ENCODE results near the gene ADCY2.

ADCY2 gene

DNA sequence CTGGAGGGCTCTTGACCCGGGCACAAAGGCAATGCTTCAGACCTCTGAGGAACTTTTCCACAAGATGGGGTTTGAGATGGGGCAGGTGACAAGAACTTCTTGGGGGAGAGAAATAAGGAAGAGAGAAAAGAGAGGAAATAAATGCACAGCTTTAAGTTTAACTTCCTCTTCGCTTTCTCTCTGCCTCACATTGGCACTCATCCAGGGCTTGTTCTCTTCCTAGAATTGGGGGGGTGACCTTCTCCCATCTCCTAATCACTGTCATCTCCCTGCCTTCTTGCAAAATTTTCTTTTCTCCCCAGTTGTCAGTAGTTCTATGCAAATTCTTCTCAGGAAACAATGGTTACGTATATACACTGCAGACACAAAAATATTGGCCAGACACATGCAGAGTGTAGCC is 19.1 kb upstream of the ADCY2 start:
- no peak overlapping the region for H3K27ac ChIP-seq (ENCODE audit: low read length)
- no peaks in the 10 kb centered on the region for H3K9me3 ChIP-seq (ENCODE audit: control insufficient read depth in 2 of 2, low read length in 2 of 2)
- no peak overlapping the region for H3K4me3 ChIP-seq (ENCODE audit: low read length in 2 of 2)
- H3K27me3 ChIP-seq (ENCODE audit: control insufficient read depth in 1 of 2, insufficient read depth in 2 of 2, low read length in 2 of 2) = no peaks in the 10 kb centered on the region
- no peak overlapping the region for H3K9ac ChIP-seq (ENCODE audit: low read length in 2 of 2)
- H3K4me1 ChIP-seq (ENCODE audit: control insufficient read depth, insufficient read depth, low read length) = no peaks in the 10 kb centered on the region
- no peaks in the 10 kb centered on the region for H3K36me3 ChIP-seq (ENCODE audit: control insufficient read depth in 2 of 2, insufficient read depth in 2 of 2, low read length in 2 of 2)

DNA sequence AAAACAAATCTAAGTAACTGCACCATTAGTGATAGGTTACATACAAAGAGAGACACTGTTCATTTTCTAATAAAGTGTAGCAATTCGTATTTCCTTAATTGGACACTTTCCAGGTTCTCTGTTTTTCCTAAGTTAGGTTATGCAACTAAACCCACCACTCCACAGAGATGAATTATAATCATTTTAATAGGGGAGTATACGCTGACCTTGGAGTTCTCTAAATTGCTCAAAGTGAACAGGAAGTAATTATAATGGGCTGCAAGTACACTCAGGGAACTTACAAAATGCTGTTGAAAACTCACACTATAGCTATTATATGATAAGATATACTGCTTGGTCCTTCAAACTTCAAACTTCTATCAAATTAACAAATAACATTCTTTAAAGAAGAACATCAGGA is 18.2 kb upstream of the ADCY2 start:
- Histone ChIP-seq H3K27me3 (ENCODE audit: control insufficient read depth in 1 of 2, insufficient read depth in 2 of 2, low read length in 2 of 2) (no peaks in the 10 kb centered on the region), H3K9me3 (ENCODE audit: control insufficient read depth in 2 of 2, low read length in 2 of 2) (no peaks in the 10 kb centered on the region), H3K9ac (ENCODE audit: low read length in 2 of 2) (no peak overlapping the region)

DNA sequence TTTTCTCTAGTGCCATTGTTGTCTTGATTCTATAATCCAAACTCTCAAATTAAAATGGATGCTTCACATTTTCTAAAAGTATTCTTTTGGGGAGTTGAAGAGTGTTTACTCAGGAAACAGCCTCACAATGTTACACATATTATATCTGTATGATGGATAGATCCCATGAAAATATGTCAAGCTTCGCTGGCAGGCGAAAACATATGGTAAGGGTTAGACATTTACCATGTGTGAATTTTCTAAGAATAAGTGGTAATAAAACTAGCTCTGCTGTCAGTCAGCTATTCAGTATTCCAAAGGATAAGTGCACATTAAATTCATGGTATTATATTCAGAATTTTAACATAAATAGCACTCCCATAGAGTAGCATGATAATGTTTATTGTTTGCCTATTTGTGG is 13.3 kb upstream of the ADCY2 start:
- H3K9me3 ChIP-seq (ENCODE audit: control insufficient read depth in 2 of 2, low read length in 2 of 2) = no peaks in the 10 kb centered on the region
- H3K27ac ChIP-seq (ENCODE audit: low read length) = no peak overlapping the region
- peaks cover 0 to 2% of the 10 kb centered on the region in 2 donors for H3K27me3 ChIP-seq (ENCODE audit: control insufficient read depth in 1 of 2, insufficient read depth in 2 of 2, low read length in 2 of 2)
- H3K36me3 ChIP-seq (ENCODE audit: control insufficient read depth in 2 of 2, insufficient read depth in 2 of 2, low read length in 2 of 2) = no peaks in the 10 kb centered on the region
- no peak overlapping the region for H3K9ac ChIP-seq (ENCODE audit: low read length in 2 of 2)
- no peaks in the 10 kb centered on the region for H3K4me1 ChIP-seq (ENCODE audit: control insufficient read depth, insufficient read depth, low read length)
- H3K4me3 ChIP-seq (ENCODE audit: low read length in 2 of 2) = no peak overlapping the region

More for the DNA sequence above, 18.2 kb upstream of the ADCY2 start:
- H3K27ac ChIP-seq (ENCODE audit: low read length) = no peak overlapping the region
- H3K4me1 ChIP-seq (ENCODE audit: control insufficient read depth, insufficient read depth, low read length) = no peaks in the 10 kb centered on the region
- H3K4me3 ChIP-seq (ENCODE audit: low read length in 2 of 2) = no peak overlapping the region
- no peaks in the 10 kb centered on the region for H3K36me3 ChIP-seq (ENCODE audit: control insufficient read depth in 2 of 2, insufficient read depth in 2 of 2, low read length in 2 of 2)

DNA sequence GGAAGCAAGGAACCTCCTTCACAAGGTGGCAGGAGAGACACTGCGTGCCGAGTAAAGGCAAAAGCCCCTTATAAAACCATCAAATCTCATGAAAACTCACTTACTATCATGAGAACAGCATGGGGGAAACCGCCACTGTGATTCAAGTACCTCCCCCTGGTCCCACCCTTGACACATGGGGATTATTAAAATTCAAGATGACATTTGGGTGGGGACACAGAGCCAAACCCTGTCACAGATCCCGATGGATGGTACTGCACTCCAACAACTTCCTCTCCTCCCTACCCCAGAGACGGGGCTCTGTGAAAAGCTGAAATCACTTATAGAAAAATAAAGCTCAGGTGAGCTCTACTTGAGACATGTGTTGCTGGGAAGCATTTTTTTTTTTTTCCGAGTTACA is 10.3 kb upstream of the ADCY2 start:
- no peak overlapping the region for H3K4me3 ChIP-seq (ENCODE audit: low read length in 2 of 2)
- H3K4me1 ChIP-seq (ENCODE audit: control insufficient read depth, insufficient read depth, low read length) = peaks cover 5% of the 10 kb centered on the region
- H3K27ac ChIP-seq (ENCODE audit: low read length) = no peak overlapping the region
- H3K27me3 ChIP-seq (ENCODE audit: control insufficient read depth in 1 of 2, insufficient read depth in 2 of 2, low read length in 2 of 2) = peaks cover 0 to 2% of the 10 kb centered on the region in 2 donors
- no peaks in the 10 kb centered on the region for H3K9me3 ChIP-seq (ENCODE audit: control insufficient read depth in 2 of 2, low read length in 2 of 2)
- no peak overlapping the region for H3K9ac ChIP-seq (ENCODE audit: low read length in 2 of 2)
- no peaks in the 10 kb centered on the region for H3K36me3 ChIP-seq (ENCODE audit: control insufficient read depth in 2 of 2, insufficient read depth in 2 of 2, low read length in 2 of 2)

DNA sequence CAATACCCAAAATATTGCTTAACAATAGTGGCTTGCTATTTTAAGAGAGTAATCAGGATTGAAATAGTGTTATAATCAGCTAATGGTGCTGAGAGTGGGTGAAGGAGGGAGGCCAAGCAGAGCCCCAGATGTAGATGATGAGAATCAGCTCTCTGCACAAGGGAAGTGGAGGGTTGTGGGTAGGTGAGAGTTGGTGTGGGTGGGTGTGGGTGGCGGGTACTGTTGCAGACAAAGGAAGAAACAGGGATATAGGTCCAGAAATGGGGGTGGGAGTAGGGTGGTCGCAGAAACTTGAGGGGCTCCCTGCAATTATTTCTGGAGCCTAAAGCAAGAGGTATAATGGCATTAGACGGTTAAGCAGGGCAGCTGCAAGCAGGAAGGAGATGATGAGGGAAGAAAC is 7.4 kb upstream of the ADCY2 start:
- Histone ChIP-seq H3K9me3 (ENCODE audit: control insufficient read depth in 2 of 2, low read length in 2 of 2) (no peaks in the 10 kb centered on the region), H3K4me1 (ENCODE audit: control insufficient read depth, insufficient read depth, low read length) (peaks cover 13% of the 10 kb centered on the region), H3K27ac (ENCODE audit: low read length) (no peak overlapping the region), H3K36me3 (ENCODE audit: control insufficient read depth in 2 of 2, insufficient read depth in 2 of 2, low read length in 2 of 2) (no peaks in the 10 kb centered on the region), H3K27me3 (ENCODE audit: control insufficient read depth in 1 of 2, insufficient read depth in 2 of 2, low read length in 2 of 2) (peaks cover 0 to 2% of the 10 kb centered on the region in 2 donors), H3K9ac (ENCODE audit: low read length in 2 of 2) (no peak overlapping the region), H3K4me3 (ENCODE audit: low read length in 2 of 2) (no peak overlapping the region)

DNA sequence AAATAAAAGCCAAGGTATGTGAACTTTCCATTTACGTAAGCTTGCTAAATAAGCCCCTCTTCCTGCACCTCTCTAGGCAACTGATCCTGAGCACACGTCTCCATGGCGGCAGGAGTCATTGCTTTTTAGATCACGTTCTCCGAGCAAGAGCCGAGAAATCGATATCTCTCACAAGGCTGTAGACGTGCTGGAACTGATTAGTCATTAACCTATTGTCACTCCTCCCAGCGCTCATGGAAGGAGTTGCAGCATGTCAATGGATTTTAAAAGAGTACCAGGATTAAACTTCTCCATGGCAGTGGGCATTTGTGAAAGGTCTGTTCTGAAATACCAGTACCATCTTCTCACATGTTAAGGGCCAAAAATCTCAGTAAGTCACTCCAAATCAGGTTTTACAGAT is 4.7 kb upstream of the ADCY2 start:
- H3K27me3 ChIP-seq (ENCODE audit: control insufficient read depth in 1 of 2, insufficient read depth in 2 of 2, low read length in 2 of 2) = no peaks in the 10 kb centered on the region
- no peaks in the 10 kb centered on the region for H3K36me3 ChIP-seq (ENCODE audit: control insufficient read depth in 2 of 2, insufficient read depth in 2 of 2, low read length in 2 of 2)
- peaks cover 24% of the 10 kb centered on the region for H3K4me1 ChIP-seq (ENCODE audit: control insufficient read depth, insufficient read depth, low read length)
- H3K9ac ChIP-seq (ENCODE audit: low read length in 2 of 2) = no peak overlapping the region
- no peak overlapping the region for H3K4me3 ChIP-seq (ENCODE audit: low read length in 2 of 2)
- no peak overlapping the region for H3K27ac ChIP-seq (ENCODE audit: low read length)
- no peaks in the 10 kb centered on the region for H3K9me3 ChIP-seq (ENCODE audit: control insufficient read depth in 2 of 2, low read length in 2 of 2)

DNA sequence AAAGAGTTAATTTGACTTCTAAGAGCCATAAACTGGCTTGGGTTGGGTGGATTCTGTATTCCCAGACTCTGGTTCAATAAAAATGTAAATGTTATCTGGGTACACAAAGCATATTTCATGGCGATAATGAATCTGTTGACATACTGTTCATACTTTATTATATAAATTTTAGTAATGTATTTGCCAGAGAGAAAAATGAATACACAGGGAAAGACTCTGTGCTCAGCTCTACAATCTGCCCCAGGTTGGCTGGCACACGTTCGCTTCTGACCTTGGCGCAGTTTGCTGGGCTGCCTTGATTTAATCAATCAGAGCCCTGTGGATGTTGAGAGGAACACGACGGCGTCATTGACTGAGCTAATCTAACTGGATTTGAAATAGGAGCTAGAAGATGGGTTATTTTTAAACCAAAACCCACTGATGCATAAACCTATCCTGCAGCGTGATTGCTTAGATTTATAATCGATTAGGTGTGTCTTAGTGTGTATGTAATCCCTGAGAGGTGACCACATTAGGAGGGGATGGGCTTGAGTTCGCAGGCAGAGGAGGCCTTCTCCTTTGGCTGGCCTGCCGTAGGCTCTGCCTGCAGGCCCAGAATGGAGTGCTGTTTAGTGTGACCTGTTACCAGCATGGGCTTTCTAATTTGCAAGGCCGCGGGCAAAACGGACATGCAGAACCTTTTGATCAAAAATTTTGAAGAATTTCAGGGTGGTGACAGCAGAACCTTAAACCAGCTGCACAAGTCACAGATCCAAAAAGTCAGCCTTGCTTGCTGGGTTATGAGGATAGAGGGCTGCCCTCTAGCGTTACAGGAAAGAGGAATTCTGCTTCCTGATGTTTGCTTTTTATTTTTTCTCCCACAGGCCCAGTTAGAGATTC is 3.9 kb upstream of the ADCY2 start:
- H3K9ac ChIP-seq (ENCODE audit: low read length in 2 of 2) = no peak overlapping the region
- H3K27me3 ChIP-seq (ENCODE audit: control insufficient read depth in 1 of 2, insufficient read depth in 2 of 2, low read length in 2 of 2) = no peaks in the 10 kb centered on the region
- no peaks in the 10 kb centered on the region for H3K9me3 ChIP-seq (ENCODE audit: control insufficient read depth in 2 of 2, low read length in 2 of 2)
- no peak overlapping the region for H3K4me3 ChIP-seq (ENCODE audit: low read length in 2 of 2)
- H3K4me1 ChIP-seq (ENCODE audit: control insufficient read depth, insufficient read depth, low read length) = peaks cover 24% of the 10 kb centered on the region
- H3K27ac ChIP-seq (ENCODE audit: low read length) = peak overlapping the region; percentile 25
- no peaks in the 10 kb centered on the region for H3K36me3 ChIP-seq (ENCODE audit: control insufficient read depth in 2 of 2, insufficient read depth in 2 of 2, low read length in 2 of 2)

DNA sequence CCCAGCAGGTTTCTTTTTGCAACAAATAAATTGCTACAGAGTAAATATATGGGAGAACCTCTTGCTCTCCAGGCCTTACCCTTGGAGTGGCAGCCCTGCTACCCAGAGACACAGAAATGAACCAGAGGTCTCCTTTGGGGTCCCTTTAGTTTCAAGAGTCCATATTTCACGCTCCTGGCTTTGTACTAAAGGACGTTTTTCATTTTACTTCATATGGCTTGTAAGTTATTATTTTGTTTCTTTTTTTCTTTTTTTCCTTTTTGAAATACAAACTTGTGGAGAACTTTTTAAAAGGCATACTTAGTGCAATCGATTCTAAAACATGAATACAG is 3.3 kb upstream of the ADCY2 start:
- peak overlapping the region; percentile 25 for H3K27ac ChIP-seq (ENCODE audit: low read length)
- no peaks in the 10 kb centered on the region for H3K36me3 ChIP-seq (ENCODE audit: control insufficient read depth in 2 of 2, insufficient read depth in 2 of 2, low read length in 2 of 2)
- peaks cover 25% of the 10 kb centered on the region for H3K4me1 ChIP-seq (ENCODE audit: control insufficient read depth, insufficient read depth, low read length)
- no peak overlapping the region for H3K4me3 ChIP-seq (ENCODE audit: low read length in 2 of 2)
- H3K9ac ChIP-seq (ENCODE audit: low read length in 2 of 2) = no peak overlapping the region
- H3K9me3 ChIP-seq (ENCODE audit: control insufficient read depth in 2 of 2, low read length in 2 of 2) = no peaks in the 10 kb centered on the region
- no peaks in the 10 kb centered on the region for H3K27me3 ChIP-seq (ENCODE audit: control insufficient read depth in 1 of 2, insufficient read depth in 2 of 2, low read length in 2 of 2)

DNA sequence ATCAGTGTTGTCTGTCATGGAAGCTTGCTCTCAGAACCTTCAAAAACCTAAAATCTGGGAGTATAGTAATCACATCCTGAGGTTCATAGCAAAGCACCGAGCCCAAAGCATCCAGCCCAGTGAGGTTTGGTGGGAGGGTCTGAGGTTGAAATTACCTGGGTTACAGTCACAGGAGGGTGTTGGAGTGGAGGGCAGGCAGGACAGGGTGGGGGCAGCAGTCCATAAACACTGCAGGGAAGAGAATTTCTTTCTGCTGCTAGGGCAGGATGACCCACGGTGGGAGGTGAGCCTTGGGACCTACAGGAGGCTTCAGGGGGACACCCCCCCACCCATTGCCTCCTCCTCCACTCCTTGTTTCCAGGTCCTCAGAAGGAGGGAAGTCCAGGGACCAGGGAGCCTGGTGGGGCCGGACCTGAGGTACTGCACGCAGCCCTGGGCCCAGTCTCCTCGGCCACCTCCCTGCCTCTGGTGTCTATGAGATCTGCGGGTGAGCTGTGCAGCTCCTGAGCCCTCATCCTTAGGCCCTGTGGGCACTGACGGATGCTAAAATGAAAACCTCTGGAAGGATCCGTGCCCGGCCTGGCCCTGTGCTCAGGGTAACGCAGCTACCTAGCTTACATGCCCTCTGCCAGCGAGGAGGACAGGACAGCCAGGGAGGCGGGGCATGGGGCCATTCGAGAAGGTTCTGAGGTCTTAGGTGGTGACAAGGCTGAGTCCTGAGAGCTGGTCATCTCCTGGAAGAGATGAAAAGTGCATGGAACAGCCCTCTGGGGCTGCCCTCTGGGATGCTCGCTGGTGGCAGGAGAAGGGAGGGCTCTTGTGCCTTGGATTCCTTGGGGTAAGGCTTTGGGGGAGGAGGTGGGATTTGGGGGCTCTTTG is 1.8 kb upstream of the ADCY2 start:
- Histone ChIP-seq H3K27me3 (ENCODE audit: control insufficient read depth in 1 of 2, insufficient read depth in 2 of 2, low read length in 2 of 2) (no peaks in the 10 kb centered on the region), H3K9me3 (ENCODE audit: control insufficient read depth in 2 of 2, low read length in 2 of 2) (no peaks in the 10 kb centered on the region)

DNA sequence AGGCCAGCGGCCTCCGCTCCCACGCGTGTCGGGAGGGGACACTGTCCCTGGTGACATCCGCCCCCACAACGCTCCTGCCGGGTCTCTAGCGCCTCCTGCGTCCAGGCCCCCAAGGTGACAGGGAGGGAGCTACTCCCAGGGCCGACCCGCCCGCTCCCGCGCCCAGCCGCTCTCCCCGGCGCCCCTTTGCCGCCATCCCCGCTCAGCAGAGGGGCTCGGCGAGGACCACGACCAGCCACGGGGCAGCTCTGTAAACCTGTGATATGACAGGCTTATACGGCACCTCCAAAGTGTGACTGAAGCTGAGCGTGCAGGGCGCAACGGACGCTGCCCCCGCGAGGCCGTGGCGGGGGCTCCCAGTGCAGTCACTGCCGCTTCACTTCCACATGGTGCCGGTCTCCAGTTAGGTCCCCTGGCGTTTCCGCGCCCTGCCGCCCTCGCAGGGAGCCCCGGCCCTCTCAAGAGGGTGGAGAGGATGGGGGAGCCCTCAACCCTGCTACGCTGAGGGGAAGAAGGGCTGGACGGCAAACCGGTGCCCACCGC is 978 bp upstream of the ADCY2 start:
- H3K4me3 ChIP-seq (ENCODE audit: low read length in 2 of 2) = peak overlapping the region in 1 of 2 donors; percentile 61
- no peaks in the 10 kb centered on the region for H3K27me3 ChIP-seq (ENCODE audit: control insufficient read depth in 1 of 2, insufficient read depth in 2 of 2, low read length in 2 of 2)
- H3K4me1 ChIP-seq (ENCODE audit: control insufficient read depth, insufficient read depth, low read length) = peaks cover 27% of the 10 kb centered on the region
- no peaks in the 10 kb centered on the region for H3K36me3 ChIP-seq (ENCODE audit: control insufficient read depth in 2 of 2, insufficient read depth in 2 of 2, low read length in 2 of 2)
- peak overlapping the region; percentile 69 for H3K27ac ChIP-seq (ENCODE audit: low read length)
- H3K9ac ChIP-seq (ENCODE audit: low read length in 2 of 2) = peak overlapping the region in 1 of 2 donors; percentile 20
- no peaks in the 10 kb centered on the region for H3K9me3 ChIP-seq (ENCODE audit: control insufficient read depth in 2 of 2, low read length in 2 of 2)

More for the DNA sequence above, 1.8 kb upstream of the ADCY2 start:
- Histone ChIP-seq H3K9ac (ENCODE audit: low read length in 2 of 2) (no peak overlapping the region), H3K4me3 (ENCODE audit: low read length in 2 of 2) (no peak overlapping the region), H3K27ac (ENCODE audit: low read length) (peak overlapping the region; percentile 69), H3K4me1 (ENCODE audit: control insufficient read depth, insufficient read depth, low read length) (peaks cover 27% of the 10 kb centered on the region), H3K36me3 (ENCODE audit: control insufficient read depth in 2 of 2, insufficient read depth in 2 of 2, low read length in 2 of 2) (no peaks in the 10 kb centered on the region)
